ENCODE data around the gene ATP2C2.

Gene ATP2C2

GRCh38 chr16:84378099-84378498, 9.8 kb downstream of the ATP2C2 start:
- TF ChIP-seq SIN3A (IDR thresholded peaks at IDR 0.05; ENCODE audit: borderline replicate concordance, insufficient read depth, low read length) (no peak), FOXP2 (optimal IDR thresholded peaks at IDR 0.05; ENCODE audit: borderline replicate concordance, extremely low read depth, extremely low read length, insufficient read depth) (no peak), POLR2AphosphoS5 (IDR thresholded peaks at IDR 0.05; ENCODE audit: low read depth, low read length) (no peak), TAF1 (IDR thresholded peaks at IDR 0.05; ENCODE audit: borderline replicate concordance, insufficient read depth, low read length) (no peak)
- TF ChIP-seq, protein P1, sequence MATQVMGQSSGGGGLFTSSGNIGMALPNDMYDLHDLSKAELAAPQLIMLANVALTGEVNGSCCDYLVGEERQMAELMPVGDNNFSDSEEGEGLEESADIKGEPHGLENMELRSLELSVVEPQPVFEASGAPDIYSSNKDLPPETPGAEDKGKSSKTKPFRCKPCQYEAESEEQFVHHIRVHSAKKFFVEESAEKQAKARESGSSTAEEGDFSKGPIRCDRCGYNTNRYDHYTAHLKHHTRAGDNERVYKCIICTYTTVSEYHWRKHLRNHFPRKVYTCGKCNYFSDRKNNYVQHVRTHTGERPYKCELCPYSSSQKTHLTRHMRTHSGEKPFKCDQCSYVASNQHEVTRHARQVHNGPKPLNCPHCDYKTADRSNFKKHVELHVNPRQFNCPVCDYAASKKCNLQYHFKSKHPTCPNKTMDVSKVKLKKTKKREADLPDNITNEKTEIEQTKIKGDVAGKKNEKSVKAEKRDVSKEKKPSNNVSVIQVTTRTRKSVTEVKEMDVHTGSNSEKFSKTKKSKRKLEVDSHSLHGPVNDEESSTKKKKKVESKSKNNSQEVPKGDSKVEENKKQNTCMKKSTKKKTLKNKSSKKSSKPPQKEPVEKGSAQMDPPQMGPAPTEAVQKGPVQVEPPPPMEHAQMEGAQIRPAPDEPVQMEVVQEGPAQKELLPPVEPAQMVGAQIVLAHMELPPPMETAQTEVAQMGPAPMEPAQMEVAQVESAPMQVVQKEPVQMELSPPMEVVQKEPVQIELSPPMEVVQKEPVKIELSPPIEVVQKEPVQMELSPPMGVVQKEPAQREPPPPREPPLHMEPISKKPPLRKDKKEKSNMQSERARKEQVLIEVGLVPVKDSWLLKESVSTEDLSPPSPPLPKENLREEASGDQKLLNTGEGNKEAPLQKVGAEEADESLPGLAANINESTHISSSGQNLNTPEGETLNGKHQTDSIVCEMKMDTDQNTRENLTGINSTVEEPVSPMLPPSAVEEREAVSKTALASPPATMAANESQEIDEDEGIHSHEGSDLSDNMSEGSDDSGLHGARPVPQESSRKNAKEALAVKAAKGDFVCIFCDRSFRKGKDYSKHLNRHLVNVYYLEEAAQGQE (IDR thresholded peaks at IDR 0.05; ENCODE audit: insufficient read depth in 1 of 2, low read depth in 2 of 2, low read length in 2 of 2): no peak

GRCh38 chr16:84378567-84378966, 10.2 kb downstream of the ATP2C2 start:
- no peak for TF ChIP-seq TAF1 (IDR thresholded peaks at IDR 0.05; ENCODE audit: borderline replicate concordance, insufficient read depth, low read length)
- no peak for TF ChIP-seq FOXP2 (optimal IDR thresholded peaks at IDR 0.05; ENCODE audit: borderline replicate concordance, extremely low read depth, extremely low read length, insufficient read depth)
- no peak for TF ChIP-seq SIN3A (IDR thresholded peaks at IDR 0.05; ENCODE audit: borderline replicate concordance, insufficient read depth, low read length)
- TF ChIP-seq, protein P1 (IDR thresholded peaks at IDR 0.05; ENCODE audit: insufficient read depth in 1 of 2, low read depth in 2 of 2, low read length in 2 of 2): no peak
- TF ChIP-seq POLR2AphosphoS5 (IDR thresholded peaks at IDR 0.05; ENCODE audit: low read depth, low read length): no peak

GRCh38 chr16:84379008-84379708, 10.8 kb downstream of the ATP2C2 start:
- TF ChIP-seq TAF1 (IDR thresholded peaks at IDR 0.05; ENCODE audit: borderline replicate concordance, insufficient read depth, low read length) (no peak), SIN3A (IDR thresholded peaks at IDR 0.05; ENCODE audit: borderline replicate concordance, insufficient read depth, low read length) (no peak), POLR2AphosphoS5 (IDR thresholded peaks at IDR 0.05; ENCODE audit: low read depth, low read length) (no peak), FOXP2 (optimal IDR thresholded peaks at IDR 0.05; ENCODE audit: borderline replicate concordance, extremely low read depth, extremely low read length, insufficient read depth) (no peak)
- TF ChIP-seq, protein P1 (IDR thresholded peaks at IDR 0.05; ENCODE audit: insufficient read depth in 1 of 2, low read depth in 2 of 2, low read length in 2 of 2): no peak

- TF ChIP-seq FOXP2 (optimal IDR thresholded peaks at IDR 0.05; ENCODE audit: borderline replicate concordance, extremely low read depth, extremely low read length, insufficient read depth) (no peak), POLR2AphosphoS5 (IDR thresholded peaks at IDR 0.05; ENCODE audit: low read depth, low read length) (no peak), SIN3A (IDR thresholded peaks at IDR 0.05; ENCODE audit: borderline replicate concordance, insufficient read depth, low read length) (no peak), TAF1 (IDR thresholded peaks at IDR 0.05; ENCODE audit: borderline replicate concordance, insufficient read depth, low read length) (no peak)
- TF ChIP-seq, protein P1 (IDR thresholded peaks at IDR 0.05; ENCODE audit: insufficient read depth in 1 of 2, low read depth in 2 of 2, low read length in 2 of 2): no peak
Measured at GRCh38 chr16:84379709-84380362, 11.5 kb downstream of the ATP2C2 start.

Data from PFSK-1 (cell line).